Upper lobe of right lung (tissue), 1 donor: ENCODE data around the gene TP73. TPM values are rescaled to one million over a fixed set of nuclear protein-coding genes. Genes with fewer than 3 reads are reported as not detected.
A peak's percentile ranks its signal among the peaks of the same experiment; 100 is the strongest.
"Not testable (repeated sequence)": the region's sequence is repeated elsewhere in the genome, so short reads cannot be mapped to it uniquely, and the experiment has no call there.

ENCODE experiments used
- ATAC-seq: fragments of 200-7000 bp; cut with Tn5 transposase; one replicate; pipeline ENCODE4 v1.9.1; 2020; ENCODE audit warnings: mild to moderate bottlenecking, moderate library complexity
- DNase-seq: peaks from one replicate; pipeline ENCODE4 v3.0.0-alpha.2; 2020
- H3K27ac ChIP-seq: fragments of 200-600 bp; one replicate; pipeline ENCODE4 v1.8.0; 2022
- H3K27me3 ChIP-seq: fragments of 200-600 bp; one replicate; pipeline ENCODE4 v1.8.0; 2022; ENCODE audit warnings: mild to moderate bottlenecking
- H3K36me3 ChIP-seq: fragments of 200-600 bp; one replicate; pipeline ENCODE4 v1.8.0; 2022
- H3K4me1 ChIP-seq: fragments of 200-600 bp; one replicate; pipeline ENCODE4 v1.8.0; 2022
- H3K4me3 ChIP-seq: fragments of 200-600 bp; one replicate; pipeline ENCODE4 v1.8.0; 2022; ENCODE audit warnings: mild to moderate bottlenecking
- H3K9me3 ChIP-seq: fragments of 200-600 bp; one replicate; pipeline ENCODE4 v1.8.0; 2022
- intact Hi-C: fragments of 100-400 bp; cut with DNase I; formaldehyde crosslinking; loops from one replicate; pipeline ENCODE4 v1.11.0; 2022
- total RNA-seq: library from RNA; stranded (reverse); fragmentation: NEBNext Ultra II Directional; extraction: Animal tissue kit (Norgen Biotek cat#: 25700); gene quantifications from one replicate; pipeline ENCODE4 v1.2.1, GENCODE V29; 2021
- TF ChIP-seq, protein P1 (sequence below): fragments of 200-600 bp; IDR thresholded peaks from one replicate; pipeline ENCODE4 v1.8.0; 2022; ENCODE audit warnings: antibody characterized with exemption
- donor health status: DM: no; HTN: yes; CAD: no; lungs with severe emphysema.

Gene TP73
- total RNA-seq, 1 donor from 2014 or later = 0.29 TPM

DNA sequence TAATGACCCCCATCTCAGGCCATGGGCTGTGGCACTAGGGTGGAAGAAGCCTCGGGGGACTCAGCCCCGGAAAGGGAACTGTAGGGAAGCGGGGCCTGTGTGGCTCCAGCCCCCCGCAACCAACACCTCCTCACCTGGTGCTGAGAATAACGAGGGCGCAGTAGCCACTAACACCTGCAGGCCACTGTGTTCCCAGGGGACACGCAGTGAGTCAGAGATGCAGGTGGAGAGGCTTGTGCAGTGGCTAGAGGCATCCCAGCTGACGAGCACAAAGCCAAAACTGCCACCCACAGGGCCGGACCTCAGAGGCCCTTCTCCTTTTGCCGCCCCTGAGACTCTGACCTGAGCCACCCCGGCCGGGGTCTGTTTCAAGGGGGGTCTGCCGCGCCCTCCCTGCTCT is 66.4 kb downstream of the TP73 start:
- no peak overlapping the region for H3K4me3 ChIP-seq
- no peaks in the 10 kb centered on the region for H3K9me3 ChIP-seq
- H3K4me1 ChIP-seq = peaks cover 7% of the 10 kb centered on the region
- no peak overlapping the region for H3K27ac ChIP-seq
- no peaks in the 10 kb centered on the region for H3K36me3 ChIP-seq
- TF ChIP-seq, protein P1, sequence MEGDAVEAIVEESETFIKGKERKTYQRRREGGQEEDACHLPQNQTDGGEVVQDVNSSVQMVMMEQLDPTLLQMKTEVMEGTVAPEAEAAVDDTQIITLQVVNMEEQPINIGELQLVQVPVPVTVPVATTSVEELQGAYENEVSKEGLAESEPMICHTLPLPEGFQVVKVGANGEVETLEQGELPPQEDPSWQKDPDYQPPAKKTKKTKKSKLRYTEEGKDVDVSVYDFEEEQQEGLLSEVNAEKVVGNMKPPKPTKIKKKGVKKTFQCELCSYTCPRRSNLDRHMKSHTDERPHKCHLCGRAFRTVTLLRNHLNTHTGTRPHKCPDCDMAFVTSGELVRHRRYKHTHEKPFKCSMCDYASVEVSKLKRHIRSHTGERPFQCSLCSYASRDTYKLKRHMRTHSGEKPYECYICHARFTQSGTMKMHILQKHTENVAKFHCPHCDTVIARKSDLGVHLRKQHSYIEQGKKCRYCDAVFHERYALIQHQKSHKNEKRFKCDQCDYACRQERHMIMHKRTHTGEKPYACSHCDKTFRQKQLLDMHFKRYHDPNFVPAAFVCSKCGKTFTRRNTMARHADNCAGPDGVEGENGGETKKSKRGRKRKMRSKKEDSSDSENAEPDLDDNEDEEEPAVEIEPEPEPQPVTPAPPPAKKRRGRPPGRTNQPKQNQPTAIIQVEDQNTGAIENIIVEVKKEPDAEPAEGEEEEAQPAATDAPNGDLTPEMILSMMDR = no peak
- intact Hi-C loops = no loop called here
- peaks cover 23% of the 10 kb centered on the region for H3K27me3 ChIP-seq
- ATAC-seq = no peak
- no peak for DNase-seq

DNA sequence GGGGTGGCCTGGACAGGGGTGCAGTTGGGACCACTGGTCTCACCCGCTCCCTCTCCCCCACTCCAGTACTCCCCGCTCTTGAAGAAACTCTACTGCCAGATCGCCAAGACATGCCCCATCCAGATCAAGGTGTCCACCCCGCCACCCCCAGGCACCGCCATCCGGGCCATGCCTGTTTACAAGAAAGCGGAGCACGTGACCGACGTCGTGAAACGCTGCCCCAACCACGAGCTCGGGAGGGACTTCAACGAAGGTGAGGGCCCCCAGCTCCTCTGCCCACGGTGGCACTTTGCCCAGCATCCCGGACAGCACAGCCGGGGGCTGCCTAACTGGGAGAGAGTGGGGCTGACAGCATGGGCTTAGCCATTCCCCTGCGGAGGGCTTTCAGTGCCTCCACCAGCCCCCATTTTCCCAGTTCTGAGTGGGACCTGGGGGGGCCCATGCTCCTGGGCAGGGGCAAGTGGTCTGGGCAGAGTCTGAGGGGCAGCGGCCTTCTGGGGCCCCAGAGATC is 69.7 kb downstream of the TP73 start:
- no peak for DNase-seq
- Histone ChIP-seq H3K27me3 (peaks cover 16% of the 10 kb centered on the region), H3K9me3 (no peaks in the 10 kb centered on the region), H3K4me3 (no peak overlapping the region), H3K36me3 (no peaks in the 10 kb centered on the region), H3K4me1 (peaks cover 7% of the 10 kb centered on the region), H3K27ac (no peak overlapping the region)
- TF ChIP-seq, protein P1 = no peak
- ATAC-seq = no peak
- intact Hi-C loops = loop anchor here (10.0 kb wide), 1 partner anchor 267 kb away; the partner anchor contains the start of gene ARHGEF16

- TF ChIP-seq, protein P1 = no peak
- Histone ChIP-seq H3K36me3 (no peaks in the 10 kb centered on the region), H3K9me3 (no peaks in the 10 kb centered on the region), H3K4me1 (peaks cover 3% of the 10 kb centered on the region), H3K27me3 (peaks cover 10% of the 10 kb centered on the region), H3K27ac (no peak overlapping the region), H3K4me3 (no peak overlapping the region)
- ATAC-seq (no peak), DNase-seq (no peak)
- intact Hi-C loops = loop anchor here (10.0 kb wide), 1 partner anchor 268 kb away; the partner anchor contains the start of gene ARHGEF16
These were observed 70.5 kb downstream of the TP73 start for GRCh38 chr1:3722846-3723245.

DNA sequence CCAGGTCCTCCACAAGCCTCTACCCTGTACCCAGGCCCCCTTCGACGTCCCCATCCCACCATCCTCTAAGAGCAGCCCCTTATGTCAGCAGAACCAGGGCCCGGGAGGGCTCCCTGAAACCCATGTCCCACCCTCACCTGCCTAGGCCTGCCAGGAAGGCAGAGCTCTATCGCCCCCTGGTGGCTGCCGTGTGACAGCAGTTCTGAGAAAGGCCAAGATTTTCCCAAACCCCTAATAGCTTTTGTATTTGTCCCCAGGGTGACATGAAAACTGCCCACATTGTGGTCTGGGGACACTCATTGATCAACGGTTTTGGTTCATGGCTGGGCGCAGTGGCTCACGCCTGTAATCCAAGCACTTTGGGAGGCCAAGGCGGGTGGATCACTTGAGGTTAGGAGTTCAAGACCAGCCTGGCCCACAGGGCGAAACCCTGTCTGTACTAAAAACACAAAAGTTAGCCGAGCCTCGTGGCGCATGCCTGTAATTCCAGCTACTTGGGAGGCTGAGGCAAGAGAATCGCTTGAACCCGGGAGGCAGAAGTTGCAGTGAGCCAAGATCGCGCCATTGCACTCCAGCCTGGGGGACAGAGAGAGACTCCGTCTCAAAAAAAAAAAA is 72.2 kb downstream of the TP73 start:
- peak; percentile 86 for DNase-seq
- H3K9me3 ChIP-seq, H3K27me3 ChIP-seq, H3K27ac ChIP-seq, H3K4me3 ChIP-seq, H3K36me3 ChIP-seq, H3K4me1 ChIP-seq: not testable (repeated sequence)
- ATAC-seq = peak; percentile 70
- TF ChIP-seq, protein P1 = peak; percentile 95
- intact Hi-C loops = loop anchor here (10.0 kb wide), 1 partner anchor 270 kb away; the partner anchor contains the start of gene ARHGEF16

- Histone ChIP-seq H3K4me1 (no peaks in the 10 kb centered on the region), H3K4me3 (no peak overlapping the region), H3K27ac (no peak overlapping the region), H3K9me3 (no peaks in the 10 kb centered on the region), H3K36me3 (no peaks in the 10 kb centered on the region), H3K27me3 (peaks cover 5% of the 10 kb centered on the region)
- intact Hi-C loops = loop anchor here (10.0 kb wide), 1 partner anchor 271 kb away; the partner anchor contains the start of gene ARHGEF16
- no peak for DNase-seq
- TF ChIP-seq, protein P1 = no peak
- no peak for ATAC-seq
These were observed 73.0 kb downstream of the TP73 start for GRCh38 chr1:3725366-3725765.
